Hematopoietic multipotent progenitor cell treated with erythropoietin and hydrocortisone succinate and interleukin-3 and kit ligand, for 8 days (in vitro differentiated cells): ENCODE measurements around the gene SLC39A7.

Experiments
- DNase-seq: peaks from one replicate; pipeline ENCODE4 v3.0.0-alpha.2; 2015

The SLC39A7 gene

DNA sequence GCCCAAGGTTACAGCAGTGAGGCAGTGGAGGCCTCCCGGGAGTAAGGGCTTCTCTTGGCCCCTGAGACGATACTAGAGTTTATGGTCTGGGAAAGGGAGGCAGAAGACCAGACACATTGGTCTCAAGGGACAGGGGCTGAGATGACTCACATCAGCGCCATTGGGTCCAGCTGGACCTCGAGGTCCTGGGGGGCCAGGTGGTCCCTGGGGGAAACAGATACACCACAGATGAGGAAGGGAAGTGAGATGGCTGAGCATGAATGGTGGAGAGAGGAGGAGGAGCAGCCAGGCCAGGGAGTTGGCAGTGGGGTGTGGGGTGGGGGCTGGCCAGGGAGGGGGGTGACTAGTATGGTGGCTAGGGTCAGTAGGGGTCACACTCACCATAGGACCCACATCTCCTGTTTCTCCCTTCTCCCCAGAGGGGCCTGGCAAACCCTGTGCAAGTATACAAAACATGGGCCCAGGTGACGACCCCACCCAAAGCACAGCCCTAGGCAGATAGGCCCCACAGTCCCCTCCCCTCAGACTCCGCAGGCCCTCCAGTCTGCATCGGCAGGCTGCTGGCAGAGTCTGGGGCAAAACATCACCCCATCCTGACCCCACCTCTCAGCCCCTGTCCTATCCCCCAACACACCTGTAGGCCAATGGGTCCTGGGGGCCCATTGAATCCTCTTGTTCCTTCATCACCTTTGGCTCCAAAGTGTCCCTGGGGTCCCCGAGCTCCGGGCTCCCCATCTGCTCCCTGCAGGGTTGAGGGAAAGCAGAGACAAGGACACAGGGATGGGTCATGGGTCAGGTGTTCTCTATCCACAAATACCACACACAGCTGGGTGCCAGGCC lies 30.3 kb upstream of the SLC39A7 start:
- DNase-seq, result no peak

DNA sequence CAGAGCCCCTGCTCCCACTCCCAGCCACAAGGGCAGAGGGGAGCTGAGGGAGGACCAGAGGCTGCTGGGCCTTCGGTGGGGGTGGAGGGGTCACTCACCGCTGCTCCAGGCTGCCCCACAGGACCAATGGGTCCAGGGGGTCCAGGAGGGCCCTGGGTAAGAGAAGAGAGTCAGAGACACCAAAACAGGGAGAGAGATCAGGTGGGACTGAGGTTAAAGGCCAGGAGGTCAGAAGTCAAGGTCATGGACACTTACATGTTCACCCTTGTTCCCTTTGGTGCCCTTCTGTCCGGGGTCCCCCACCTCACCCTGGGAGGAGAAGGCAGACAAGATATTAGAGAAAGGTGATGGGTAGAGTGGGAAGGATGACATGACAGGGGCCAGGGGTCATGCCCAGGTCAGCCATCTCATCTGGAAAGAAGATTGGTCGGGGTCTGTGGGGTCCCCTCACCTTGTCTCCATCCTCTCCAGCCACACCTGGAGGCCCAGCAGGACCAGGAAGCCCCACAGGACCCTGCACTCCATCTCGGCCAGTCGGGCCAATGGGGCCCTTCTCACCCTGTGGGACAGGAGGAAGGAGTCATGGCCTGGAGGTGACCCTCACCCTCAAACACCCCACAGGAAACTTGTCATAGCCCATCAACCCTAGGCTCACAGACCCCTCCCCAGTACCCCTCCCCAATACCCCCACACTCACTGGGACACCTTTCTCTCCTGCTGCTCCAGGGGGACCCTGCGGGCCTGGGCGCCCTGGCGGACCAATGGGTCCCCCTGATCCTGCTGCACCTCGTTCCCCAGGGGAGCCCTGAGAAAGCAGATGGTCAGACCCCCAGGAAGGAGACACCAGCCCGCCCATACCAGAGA lies 29.4 kb upstream of the SLC39A7 start:
- no peak for DNase-seq

DNA sequence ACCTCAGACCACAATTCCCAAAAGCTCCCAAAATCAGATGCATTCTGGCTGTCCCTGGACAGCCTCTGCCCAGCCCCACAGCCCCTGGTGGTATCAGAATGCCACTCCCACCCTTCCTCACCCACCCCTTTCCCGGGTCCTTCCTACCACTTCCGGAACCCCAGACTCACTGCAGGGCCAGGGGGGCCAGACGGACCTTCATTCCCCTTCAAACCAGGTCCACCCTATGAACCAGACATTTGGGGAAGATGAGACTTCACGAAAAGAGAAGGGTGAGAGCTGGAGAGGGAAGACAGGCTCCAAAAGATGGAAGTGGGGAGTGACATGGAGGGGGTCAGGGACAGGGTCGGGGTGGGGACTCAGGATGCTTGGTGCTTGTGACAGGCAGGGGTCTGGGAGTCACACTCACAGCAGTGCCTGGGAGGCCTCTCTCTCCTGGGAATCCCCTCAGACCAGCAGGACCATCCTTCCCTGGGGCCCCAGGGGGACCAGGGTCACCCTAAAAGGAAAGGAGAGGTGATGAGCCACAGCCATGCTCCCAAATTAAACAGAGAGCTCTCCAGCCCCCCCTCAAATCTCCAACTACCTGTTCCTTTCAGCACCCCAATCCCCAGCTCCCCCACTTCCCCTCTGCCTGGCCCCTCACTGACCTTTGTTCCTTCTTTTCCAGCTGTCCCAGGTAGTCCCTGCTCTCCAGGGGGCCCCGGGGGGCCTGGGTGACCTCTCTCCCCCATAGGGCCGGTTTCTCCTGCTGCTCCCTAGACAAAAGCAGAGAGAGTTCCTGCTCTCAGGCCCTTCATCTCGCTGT lies 28.6 kb upstream of the SLC39A7 start:
- no peak for DNase-seq

DNA sequence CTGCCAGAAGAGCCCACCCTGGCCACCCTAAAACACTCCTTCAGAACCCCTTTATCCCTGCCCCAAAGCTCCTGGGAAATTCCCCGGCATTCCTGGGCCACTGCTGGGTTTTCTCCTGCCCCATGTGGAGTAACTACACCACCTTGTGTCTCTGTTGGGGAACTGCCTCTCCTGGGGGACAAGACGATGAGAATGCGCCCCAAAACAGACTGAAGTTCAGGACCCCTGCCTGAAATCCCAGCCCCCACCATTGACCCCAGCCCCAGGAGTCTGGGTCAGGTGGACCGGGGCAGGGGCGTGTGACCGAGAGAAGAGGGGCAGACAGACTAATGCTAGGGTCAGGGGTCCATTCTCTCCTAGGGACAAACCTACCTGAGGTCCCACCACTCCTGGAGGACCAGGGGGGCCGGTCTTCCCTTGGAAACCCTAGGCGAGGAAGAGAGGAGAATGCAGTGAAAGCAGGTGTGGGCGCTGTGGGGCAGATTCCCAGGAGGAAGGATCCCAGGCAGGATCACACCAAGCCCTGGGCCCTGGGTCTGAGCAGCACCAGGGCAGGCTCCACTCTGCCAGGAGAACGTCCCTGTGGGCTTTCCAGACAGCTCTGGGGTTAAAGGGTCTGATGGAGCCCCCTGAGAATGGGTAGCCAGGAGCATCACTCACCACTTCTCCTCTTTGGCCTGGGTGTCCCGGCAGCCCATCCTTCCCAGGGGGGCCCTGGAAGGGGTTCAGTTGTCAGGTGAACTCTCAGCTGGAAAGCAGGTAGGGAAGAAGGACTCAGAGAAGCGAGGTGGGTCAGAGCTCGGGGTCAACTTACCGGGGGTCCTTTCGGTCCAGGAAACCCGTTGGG lies 27.8 kb upstream of the SLC39A7 start:
- DNase-seq, result peak; percentile 40

DNA sequence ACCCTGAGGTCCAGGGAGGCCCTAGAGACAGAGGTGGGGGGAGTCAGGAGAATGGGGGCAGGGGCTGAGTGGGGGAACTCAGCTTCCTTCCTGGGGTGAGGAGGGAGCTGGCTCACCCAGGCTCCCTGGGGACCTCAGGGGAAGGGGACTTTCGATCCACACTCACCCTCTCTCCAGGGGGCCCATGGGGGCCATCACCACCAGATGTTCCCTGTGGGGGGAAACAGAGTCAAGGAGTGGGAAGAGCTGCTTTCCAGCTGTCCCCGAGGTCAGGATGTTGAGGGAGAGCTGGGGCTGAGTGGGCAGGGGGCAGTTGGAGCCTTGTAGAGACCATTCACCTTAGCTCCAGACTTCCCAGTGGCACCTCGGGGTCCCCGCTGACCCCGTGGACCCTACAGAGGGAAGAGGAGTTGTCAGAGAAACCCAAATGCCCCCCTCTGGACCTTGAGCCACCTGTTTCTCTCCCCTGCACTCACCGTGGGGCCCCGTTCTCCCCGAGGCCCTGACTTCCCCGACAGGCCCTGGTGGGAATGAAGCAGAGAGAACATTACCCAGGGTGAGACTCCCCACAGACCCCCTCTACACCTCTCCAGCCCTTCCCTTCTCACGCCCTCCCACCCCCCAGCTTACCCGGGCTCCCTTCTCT lies 27.0 kb upstream of the SLC39A7 start:
- DNase-seq, result no peak

DNA sequence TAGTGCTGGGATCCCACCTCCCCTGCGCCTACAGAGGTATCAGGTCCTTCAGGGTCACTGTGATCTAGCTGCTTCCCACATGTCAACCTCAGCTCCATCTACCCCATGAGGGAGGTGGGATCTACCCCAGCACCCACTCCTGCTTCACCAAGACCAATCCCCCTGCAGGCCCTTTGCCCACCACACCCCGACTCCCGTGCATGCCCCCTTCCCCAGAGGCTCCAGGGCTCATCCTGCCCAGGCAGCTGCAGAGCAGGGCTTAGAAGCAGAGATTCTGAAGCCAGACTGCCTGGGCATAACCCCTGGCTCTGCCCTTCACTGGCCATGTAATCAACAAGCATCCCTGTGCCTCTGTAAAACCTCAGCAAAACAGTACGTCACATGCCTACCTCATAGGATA lies 25.9 kb upstream of the SLC39A7 start:
- DNase-seq, result no peak

DNA sequence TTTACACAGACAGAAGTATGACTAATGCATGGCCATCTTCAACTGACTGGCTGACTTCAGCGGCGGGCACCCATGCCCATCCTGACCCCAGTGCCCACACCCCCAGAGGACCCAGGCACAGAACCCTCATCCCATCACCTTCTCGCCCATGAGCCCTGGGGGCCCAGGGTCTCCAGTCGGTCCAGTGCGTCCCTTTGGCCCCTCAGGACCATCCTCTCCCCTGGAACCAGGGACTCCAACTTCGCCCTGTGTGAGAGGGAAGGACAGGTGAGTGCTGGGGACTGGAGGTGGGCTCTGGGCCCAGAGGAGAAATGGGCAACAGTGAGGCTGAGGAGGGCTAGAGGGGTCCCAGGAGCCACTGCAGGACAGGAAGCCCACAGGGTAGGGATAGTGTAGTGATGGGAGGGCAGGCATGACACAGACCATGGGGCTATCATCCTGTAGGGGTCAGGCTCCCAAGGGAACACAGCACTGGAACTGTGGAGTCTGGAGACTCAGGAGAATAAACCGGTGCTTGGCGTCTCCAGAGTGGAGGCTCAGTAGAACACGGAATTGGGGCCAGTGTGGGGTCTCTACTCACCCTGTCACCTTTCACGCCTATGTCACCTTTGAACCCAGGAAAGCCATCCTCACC lies 25.1 kb upstream of the SLC39A7 start:
- DNase-seq, result no peak

DNA sequence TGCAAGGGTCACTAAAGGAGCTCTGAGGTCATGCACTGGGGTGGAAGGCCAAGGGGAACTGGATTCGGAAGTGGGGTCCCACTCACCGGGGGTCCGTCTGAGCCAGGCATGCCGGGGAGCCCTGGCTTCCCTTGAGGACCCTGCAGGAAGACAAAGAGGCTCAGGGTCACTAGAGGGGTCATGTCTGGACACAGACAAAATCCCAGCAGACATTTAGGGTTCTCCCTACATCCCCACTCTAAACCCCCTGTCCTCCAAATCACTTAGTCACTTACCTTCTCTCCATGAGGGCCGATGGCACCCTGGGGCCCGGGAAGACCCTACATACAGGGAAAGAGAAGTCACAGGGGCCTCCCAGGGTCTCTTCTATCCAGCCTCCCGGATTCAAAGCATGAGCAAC lies 23.8 kb upstream of the SLC39A7 start:
- no peak for DNase-seq

DNA sequence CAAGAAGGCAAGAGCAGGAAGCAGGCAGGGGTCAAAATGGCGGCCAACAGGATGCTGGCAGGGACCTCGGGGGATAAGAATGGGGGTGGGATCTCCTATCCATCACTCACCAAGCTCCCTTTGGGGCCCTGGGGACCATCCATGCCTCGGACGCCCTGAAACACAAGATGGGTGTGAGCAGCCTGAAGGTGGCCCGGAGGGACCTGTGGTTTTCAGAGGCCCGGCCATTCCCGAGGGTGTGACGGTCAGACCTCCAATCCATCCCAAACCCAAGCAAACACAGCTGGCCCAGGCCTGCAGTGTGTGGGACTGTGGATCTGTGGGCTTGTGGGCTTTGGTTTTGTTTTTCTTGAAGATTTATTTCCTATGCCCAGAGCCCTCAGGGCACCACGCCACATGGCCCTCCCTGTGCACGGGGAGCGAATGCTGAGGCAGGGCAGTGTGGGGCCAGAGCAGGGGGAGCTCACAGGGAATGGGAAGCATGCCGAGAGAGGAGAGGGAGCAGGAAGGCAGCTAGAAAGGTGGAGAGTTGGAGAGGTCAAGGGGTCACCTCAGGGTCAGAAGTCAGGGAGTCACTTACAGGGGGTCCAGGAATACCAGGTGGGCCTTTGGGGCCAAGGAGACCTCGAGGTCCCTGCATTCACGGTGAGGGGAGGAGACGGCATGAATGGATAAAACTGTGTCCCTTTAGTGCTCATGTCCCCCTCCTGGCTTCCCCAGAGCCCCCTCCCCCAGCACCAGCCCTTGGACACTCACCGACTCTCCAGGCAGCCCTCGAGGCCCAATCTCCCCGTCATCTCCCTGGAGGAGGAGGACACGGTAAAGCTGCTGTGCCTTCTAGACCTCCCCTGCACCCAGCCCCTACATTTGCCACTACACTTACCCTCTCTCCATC lies 22.9 kb upstream of the SLC39A7 start:
- DNase-seq, result no peak

DNA sequence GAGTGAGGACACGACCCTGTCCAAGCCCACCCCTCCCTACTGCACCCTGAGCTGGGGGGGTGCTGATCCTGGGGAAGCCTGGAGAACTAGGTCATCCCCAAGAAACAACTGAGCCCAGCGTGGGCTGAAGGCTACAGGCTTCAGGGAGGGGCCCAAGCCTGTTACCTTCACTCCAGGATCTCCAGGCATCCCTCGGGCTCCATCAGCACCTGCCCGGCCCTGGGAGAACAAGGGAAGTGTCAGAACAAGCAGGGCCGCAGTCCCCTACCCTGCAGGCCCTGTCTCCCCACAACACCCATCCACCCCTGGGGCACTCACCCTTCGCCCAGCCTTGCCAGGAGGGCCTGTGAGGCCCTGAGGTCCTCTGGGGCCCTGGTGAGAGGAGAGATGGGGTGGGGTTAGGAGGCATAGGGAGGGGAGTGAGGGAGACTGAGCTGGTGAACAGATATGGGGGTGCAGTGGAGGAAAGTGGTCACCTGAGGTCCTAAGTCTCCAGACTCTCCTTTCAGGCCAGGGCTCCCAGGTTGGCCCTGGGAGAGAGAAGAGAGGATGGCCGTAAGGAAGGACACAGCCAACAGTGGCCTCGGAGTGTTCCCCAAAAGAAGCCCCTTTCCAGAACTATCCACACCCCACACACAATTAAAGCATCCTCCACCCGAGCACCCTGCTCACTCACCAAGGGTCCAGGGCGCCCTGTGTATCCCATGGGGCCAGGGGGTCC lies 21.8 kb upstream of the SLC39A7 start:
- DNase-seq, result no peak

DNA sequence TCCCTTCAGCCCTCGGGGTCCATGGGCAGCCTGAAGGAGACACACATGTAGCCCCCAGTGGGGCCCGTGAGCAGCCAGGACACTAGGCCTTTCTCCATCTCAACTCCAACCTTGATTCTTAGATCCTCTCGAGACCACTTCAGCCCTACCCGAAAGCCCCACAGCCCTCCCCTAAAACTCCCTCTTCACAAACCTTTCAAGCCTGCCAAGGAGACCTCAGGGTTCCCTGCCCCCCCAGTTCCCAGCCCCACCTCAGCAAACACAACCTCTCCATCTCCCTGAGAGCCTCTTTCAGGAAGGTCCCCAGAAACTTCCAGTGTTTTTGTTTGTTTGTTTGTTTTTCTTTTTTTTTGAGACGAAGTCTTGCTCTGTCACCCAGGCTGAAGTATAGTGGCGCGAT lies 19.5 kb upstream of the SLC39A7 start:
- DNase-seq, result no peak

DNA sequence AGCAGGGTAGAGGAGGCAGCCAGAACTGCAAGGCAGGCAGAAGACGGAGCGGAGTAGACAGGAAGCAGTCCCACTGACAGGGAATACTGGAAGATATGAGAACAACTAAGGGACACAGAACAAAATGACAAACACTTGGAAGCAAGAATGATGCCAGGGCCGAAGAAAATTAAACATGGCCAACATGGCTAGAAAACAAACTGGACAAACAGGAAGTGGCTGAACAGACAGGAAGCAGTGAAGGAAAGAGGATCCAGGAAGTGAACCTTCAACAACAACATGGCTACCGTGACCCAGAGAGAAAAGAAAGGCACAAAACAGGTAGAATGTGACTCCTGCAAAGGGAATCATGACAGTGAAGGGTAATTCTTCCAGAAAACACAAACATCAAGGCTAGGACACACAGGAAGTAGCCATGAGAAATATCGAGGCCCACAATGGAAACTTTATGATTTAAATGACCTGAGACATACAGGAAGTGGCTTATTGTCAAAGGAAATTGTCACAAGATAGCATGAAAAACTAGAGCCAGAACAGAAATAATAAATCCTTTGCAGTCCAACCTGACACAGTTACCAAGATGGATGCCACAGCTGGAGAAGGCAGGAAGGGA lies 17.5 kb upstream of the SLC39A7 start:
- peak; percentile 34 for DNase-seq

DNA sequence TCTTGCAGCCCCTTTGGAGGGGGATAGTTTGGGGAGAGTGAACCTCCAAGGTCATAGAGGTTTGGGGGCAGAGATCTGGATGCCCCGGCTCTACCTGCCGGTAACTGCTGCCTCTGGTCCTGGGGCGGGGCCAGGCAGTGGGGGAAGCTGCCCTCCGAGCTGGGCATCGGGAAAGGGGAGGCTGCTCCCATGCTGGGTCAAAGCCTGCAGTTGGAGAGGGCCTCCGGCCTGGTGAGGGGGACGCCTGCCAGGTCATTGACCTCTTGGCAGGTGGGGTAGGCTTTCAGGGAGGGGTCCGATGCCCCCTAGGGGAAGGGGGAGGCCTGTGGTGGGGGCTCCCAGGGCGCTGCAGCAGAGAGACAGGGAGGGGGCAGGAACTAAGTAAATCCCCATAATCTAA lies 15.5 kb upstream of the SLC39A7 start:
- DNase-seq, result no peak

DNA sequence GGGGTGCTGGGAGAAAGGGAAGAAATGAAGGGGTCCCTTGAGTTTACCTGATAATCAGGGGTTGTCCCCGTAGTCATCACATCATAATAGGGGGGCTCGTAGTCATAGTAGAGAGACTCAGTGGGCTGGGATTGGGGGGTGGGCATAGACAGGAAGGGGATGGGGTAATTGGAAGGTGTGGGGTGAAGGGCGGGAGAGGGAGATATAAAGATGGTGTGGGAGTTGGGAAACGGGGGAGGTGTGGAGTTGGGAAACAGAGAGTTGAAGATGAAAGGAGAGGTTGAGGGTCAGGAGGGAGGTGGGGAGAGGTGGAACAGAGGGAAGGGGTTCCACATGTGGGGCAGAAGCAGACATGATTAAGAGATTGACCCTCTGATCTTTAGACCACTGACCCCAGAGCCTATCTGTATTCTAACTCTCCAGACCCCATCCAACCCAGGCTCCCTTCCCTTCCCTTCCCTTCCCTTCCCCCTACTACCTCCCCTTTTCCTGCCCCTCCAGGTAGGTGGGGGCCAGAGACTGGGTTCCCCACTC lies 14.9 kb upstream of the SLC39A7 start:
- no peak for DNase-seq

DNA sequence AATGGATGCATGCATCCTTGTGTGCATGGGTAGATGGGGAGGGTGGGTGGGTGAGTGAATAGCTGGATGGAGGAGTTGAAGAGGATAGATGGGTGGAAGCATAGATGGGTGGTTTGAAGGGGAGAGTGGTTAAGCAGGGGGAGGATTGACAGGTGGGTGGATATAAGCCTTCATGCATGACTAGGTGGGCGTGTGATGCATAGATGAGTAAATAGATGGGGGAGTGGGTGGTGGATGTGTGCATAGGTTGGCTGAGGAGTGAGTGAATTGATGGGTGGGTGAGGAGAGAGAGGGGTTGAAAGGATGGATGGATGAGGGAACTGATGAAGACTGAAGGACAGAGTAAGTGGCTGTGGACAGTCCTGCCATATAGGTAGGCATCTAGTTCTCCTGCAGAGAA lies 12.9 kb upstream of the SLC39A7 start:
- DNase-seq, result no peak

DNA sequence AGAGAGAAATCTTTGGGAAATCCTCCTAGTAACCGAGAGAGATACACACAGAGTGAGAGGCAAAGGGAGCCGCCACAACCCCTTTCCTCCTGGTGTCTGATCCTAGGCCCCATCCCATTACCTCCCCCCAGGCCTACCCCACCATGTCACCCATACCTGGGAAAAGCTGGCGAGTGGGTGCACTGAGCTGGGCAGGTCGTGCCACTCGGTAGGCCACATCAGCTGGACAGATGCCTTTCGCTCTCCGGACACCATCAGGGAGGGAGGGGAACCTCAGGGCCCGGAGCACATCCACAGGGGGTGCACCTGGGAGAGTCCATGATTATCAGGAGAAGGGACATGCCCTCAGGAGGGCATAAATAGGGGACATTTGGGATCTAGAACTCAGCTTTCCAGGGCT lies 11.5 kb upstream of the SLC39A7 start:
- DNase-seq, result no peak

DNA sequence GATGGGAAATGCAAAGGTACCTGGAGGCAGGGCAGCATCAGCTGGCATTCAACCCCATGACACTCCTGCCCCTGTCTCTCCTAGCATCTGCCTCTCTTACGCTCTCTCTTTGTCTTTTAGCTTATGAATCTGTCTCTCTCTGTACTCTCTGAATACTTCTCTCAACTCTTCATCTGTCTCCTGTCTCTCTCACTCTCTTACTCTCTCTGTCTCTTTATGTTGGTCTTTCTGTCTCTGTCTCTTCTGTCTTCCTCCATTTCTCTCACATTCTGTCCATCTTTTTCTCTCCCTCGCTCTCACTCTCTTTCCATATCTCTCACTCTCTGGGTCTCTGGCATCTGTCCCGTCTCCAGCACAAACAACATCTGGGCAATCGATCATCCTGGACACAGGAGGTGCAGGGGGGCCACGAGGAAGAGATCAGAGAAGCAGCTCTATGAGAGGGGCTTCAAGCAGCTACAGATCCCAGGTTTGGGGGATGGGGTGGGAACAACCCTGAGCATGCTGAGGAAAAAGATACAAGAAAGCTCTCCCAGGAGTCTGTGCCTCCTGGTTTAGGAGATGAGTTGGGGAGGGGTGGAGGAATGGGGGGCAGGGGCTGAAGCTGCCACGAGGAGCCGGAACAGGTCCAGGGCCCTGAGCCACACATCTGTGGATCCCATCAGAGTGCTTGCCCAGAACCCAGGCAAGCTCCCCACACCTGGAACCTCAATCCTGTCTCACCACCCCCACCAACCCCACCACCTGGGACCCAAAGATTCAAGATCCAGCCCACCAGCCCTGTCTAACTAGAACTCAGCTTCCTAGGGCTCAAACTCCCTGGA lies 10.8 kb upstream of the SLC39A7 start:
- DNase-seq, result no peak
